ENCODE data around the gene FGFRL1.

FGFRL1 gene

DNA sequence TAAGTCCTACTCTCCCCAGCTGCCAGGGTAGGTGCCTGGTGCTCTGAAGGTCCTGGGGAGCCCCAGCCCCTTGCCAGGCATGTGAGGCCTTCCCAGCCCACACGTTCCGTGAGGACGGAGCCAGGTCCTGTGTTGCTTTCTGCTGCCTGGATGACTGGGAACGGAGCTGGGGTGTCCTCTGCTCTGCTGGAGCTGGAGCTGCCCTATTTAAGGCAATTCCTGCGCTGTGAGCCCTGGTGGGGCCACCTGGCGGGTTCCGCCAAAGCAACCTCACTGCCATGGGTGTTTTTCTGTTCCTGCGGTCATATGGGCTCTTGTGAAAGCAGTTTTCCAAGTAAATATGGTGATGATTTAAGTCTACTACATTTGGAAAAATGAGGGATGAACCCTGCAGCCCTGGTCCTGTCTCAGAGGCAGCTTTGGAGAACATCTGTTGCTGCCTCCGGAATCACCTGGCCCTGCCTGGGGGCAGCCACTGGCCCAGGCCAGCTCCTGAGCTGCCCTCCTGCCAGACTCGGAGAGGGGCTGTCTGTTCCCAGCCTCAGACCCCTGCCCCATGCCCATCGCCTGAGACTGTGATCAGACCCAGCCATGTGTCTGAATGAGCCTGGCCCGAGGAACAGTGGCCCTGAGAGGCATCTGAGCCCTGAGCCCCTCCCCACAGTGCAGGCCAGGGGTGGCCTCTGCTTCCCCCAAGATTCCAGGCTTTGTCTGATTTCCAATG lies 33.2 kb downstream of the FGFRL1 start:
- TF ChIP-seq CEBPB (IDR thresholded peaks at IDR 0.05) (no peak), EP300 (IDR thresholded peaks at IDR 0.05; ENCODE audit: borderline replicate concordance) (no peak), YY1 (IDR thresholded peaks at IDR 0.05; ENCODE audit: low read depth) (no peak), ZBTB7A (IDR thresholded peaks at IDR 0.05; ENCODE audit: low read depth) (no peak), TEAD4 (IDR thresholded peaks at IDR 0.05) (no peak)
- TF ChIP-seq, protein P1, sequence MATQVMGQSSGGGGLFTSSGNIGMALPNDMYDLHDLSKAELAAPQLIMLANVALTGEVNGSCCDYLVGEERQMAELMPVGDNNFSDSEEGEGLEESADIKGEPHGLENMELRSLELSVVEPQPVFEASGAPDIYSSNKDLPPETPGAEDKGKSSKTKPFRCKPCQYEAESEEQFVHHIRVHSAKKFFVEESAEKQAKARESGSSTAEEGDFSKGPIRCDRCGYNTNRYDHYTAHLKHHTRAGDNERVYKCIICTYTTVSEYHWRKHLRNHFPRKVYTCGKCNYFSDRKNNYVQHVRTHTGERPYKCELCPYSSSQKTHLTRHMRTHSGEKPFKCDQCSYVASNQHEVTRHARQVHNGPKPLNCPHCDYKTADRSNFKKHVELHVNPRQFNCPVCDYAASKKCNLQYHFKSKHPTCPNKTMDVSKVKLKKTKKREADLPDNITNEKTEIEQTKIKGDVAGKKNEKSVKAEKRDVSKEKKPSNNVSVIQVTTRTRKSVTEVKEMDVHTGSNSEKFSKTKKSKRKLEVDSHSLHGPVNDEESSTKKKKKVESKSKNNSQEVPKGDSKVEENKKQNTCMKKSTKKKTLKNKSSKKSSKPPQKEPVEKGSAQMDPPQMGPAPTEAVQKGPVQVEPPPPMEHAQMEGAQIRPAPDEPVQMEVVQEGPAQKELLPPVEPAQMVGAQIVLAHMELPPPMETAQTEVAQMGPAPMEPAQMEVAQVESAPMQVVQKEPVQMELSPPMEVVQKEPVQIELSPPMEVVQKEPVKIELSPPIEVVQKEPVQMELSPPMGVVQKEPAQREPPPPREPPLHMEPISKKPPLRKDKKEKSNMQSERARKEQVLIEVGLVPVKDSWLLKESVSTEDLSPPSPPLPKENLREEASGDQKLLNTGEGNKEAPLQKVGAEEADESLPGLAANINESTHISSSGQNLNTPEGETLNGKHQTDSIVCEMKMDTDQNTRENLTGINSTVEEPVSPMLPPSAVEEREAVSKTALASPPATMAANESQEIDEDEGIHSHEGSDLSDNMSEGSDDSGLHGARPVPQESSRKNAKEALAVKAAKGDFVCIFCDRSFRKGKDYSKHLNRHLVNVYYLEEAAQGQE (IDR thresholded peaks at IDR 0.05; ENCODE audit: low read depth), result no peak

- no peak for TF ChIP-seq YY1 (IDR thresholded peaks at IDR 0.05; ENCODE audit: low read depth)
- TF ChIP-seq ZBTB7A (IDR thresholded peaks at IDR 0.05; ENCODE audit: low read depth), result no peak
- TF ChIP-seq EGR1 (IDR thresholded peaks at IDR 0.05), result no peak
- no peak for TF ChIP-seq RAD21 (IDR thresholded peaks at IDR 0.05; ENCODE audit: low read depth)
- TF ChIP-seq, protein P1 (IDR thresholded peaks at IDR 0.05; ENCODE audit: low read depth), result no peak
- TF ChIP-seq TAF1 (IDR thresholded peaks at IDR 0.05; ENCODE audit: low read depth), result no peak
- no peak for TF ChIP-seq TCF12 (IDR thresholded peaks at IDR 0.05; ENCODE audit: low read depth)
- TF ChIP-seq TEAD4 (IDR thresholded peaks at IDR 0.05), result no peak
- TF ChIP-seq, protein P2, sequence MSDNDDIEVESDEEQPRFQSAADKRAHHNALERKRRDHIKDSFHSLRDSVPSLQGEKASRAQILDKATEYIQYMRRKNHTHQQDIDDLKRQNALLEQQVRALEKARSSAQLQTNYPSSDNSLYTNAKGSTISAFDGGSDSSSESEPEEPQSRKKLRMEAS (IDR thresholded peaks at IDR 0.05), result no peak
- TF ChIP-seq FOXM1 (IDR thresholded peaks at IDR 0.05; ENCODE audit: borderline replicate concordance, low read depth), result no peak
- TF ChIP-seq USF1 (IDR thresholded peaks at IDR 0.05), result no peak
- TF ChIP-seq CEBPB (IDR thresholded peaks at IDR 0.05), result no peak
- TF ChIP-seq EP300 (IDR thresholded peaks at IDR 0.05; ENCODE audit: borderline replicate concordance), result no peak
- no peak for TF ChIP-seq CREB1 (IDR thresholded peaks at IDR 0.05; ENCODE audit: low read depth)
- no peak for TF ChIP-seq NFIC (IDR thresholded peaks at IDR 0.05)
Observed at GRCh38 chr4:1045193-1045594, 33.8 kb downstream of the FGFRL1 start.

DNA sequence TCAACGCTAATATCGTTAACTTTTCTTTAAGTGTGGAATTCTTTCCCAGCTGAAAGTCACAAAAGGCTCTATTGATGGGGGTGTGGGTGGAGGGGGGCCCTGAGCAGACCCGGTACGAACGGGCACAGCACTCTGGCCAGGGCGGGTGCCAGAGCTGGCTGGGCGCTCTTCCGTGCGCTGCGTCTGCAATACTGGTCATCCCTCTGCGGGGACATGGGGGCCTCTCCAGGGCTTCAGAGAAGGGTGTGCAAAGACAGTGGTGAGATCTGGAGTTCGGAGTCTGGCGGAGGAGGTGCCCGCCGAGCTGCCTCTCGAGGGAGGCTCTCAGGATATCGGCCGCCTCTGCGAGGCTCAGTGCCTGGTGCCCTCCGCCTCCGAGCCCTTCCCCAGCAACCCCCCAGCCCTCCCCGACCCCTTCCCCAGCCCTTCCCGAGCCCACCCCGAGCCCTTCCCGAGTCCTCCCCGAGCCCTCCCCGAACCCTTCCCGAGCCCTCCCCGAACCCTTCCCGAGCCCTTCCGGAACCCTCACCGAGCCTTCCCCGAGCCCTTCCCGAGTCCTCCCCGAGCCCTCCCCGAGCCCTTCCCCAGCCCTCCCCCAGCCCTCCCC lies 34.3 kb downstream of the FGFRL1 start:
- TF ChIP-seq, protein P1 (IDR thresholded peaks at IDR 0.05; ENCODE audit: low read depth), result no peak
- no peak for TF ChIP-seq USF1 (IDR thresholded peaks at IDR 0.05)
- TF ChIP-seq EGR1 (IDR thresholded peaks at IDR 0.05), result no peak
- no peak for TF ChIP-seq EP300 (IDR thresholded peaks at IDR 0.05; ENCODE audit: borderline replicate concordance)
- no peak for TF ChIP-seq CEBPB (IDR thresholded peaks at IDR 0.05)
- no peak for TF ChIP-seq CREB1 (IDR thresholded peaks at IDR 0.05; ENCODE audit: low read depth)
- no peak for TF ChIP-seq RAD21 (IDR thresholded peaks at IDR 0.05; ENCODE audit: low read depth)
- TF ChIP-seq YY1 (IDR thresholded peaks at IDR 0.05; ENCODE audit: low read depth), result no peak
- TF ChIP-seq TEAD4 (IDR thresholded peaks at IDR 0.05), result no peak
- TF ChIP-seq, protein P2 (IDR thresholded peaks at IDR 0.05), result no peak
- TF ChIP-seq FOXM1 (IDR thresholded peaks at IDR 0.05; ENCODE audit: borderline replicate concordance, low read depth), result no peak
- TF ChIP-seq TAF1 (IDR thresholded peaks at IDR 0.05; ENCODE audit: low read depth), result no peak
- TF ChIP-seq TCF12 (IDR thresholded peaks at IDR 0.05; ENCODE audit: low read depth), result no peak
- TF ChIP-seq NFIC (IDR thresholded peaks at IDR 0.05), result no peak

DNA sequence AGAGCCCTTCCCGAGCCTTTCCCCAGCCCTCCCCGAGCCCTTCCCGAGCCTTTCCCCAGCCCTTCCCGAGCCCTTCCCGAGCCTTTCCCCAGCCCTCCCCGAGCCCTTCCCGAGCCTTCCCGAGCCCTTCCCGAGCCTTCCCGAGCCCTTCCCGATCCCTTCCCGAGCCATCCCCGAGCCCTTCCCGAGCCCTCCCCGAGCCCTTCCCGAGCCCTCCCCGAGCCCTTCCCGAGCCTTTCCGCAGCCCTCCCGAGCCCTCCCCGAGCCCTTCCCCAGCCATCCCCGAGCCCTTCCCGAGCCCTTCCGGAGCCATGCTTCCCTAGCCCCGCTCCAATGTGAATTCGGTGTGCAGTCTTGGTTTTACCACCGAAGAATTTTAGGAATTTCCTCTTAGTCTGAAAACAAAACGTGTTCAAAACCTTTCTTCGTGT lies 35.2 kb downstream of the FGFRL1 start:
- peak; percentile 40; the same call in 1 of the 2 replicates for TF ChIP-seq TEAD4 (IDR thresholded peaks at IDR 0.05)
